ENCODE results near the gene SH3BP1.

- TF ChIP-seq ZSCAN20 (CRISPR knock-in tag; IDR thresholded peaks at IDR 0.05; ENCODE audit: borderline replicate concordance) (no peak), FOXP1 (IDR thresholded peaks at IDR 0.05) (no peak), FOXP1 (CRISPR knock-in tag; IDR thresholded peaks at IDR 0.05) (no peak), CENPT (CRISPR knock-in tag; IDR thresholded peaks at IDR 0.05; ENCODE audit: low read depth) (no peak), MAFK (conservative IDR thresholded peaks at IDR 0.05 in 1 of 2, IDR thresholded peaks at IDR 0.05 in 1 of 2; ENCODE audit: low read length in 2 of 2) (no peak), ZNF574 (CRISPR knock-in tag; IDR thresholded peaks at IDR 0.05) (no peak), RFX5 (IDR thresholded peaks at IDR 0.05; ENCODE audit: low read depth, low read length) (no peak), CTCF (CRISPR knock-in tag; IDR thresholded peaks at IDR 0.05) (no peak), BHLHE40 (IDR thresholded peaks at IDR 0.05; ENCODE audit: low read length) (no peak), NFYC (CRISPR knock-in tag; IDR thresholded peaks at IDR 0.05) (no peak), ZHX2 (IDR thresholded peaks at IDR 0.05; ENCODE audit: low read depth) (no peak), ZHX2 (CRISPR knock-in tag; IDR thresholded peaks at IDR 0.05; ENCODE audit: borderline replicate concordance) (no peak), ZNF414 (CRISPR knock-in tag; IDR thresholded peaks at IDR 0.05) (no peak), ZNF747 (CRISPR knock-in tag; IDR thresholded peaks at IDR 0.05; ENCODE audit: borderline replicate concordance) (no peak), KLF9 (CRISPR knock-in tag; IDR thresholded peaks at IDR 0.05; ENCODE audit: low read depth) (no peak), MED1 (CRISPR knock-in tag; IDR thresholded peaks at IDR 0.05) (no peak)
These were observed 4.3 kb upstream of the SH3BP1 start for GRCh38 chr22:37635157-37635556.

Measured in HepG2 (cell line).